Right lobe of liver (tissue), 6 donors: ENCODE measurements around the gene CNOT4. TPM values are rescaled to one million over a fixed set of nuclear protein-coding genes. Genes with fewer than 3 reads are reported as not detected.

ENCODE experiments used
- ATAC-seq, 4 donors: fragments of 200-7000 bp; cut with Tn5 transposase; one replicate each; pipeline ENCODE4 v1.9.1; 2020; ENCODE audit warnings: mild to moderate bottlenecking in 4 of 4, moderate library complexity in 4 of 4
- DNase-seq, 3 donors: peaks; one replicate each; pipeline ENCODE4 v3.0.0-alpha.2; 2020
- H3K27ac ChIP-seq, 3 donors: fragments of 200-600 bp; one replicate each; pipeline ENCODE4 v1.8.0; 2022
- H3K27me3 ChIP-seq, 2 donors: fragments of 200-600 bp; one replicate each; pipeline ENCODE4 v1.8.0; 2022
- H3K36me3 ChIP-seq, 4 donors: fragments of 200-600 bp; sonication (generic) in 1 of 4; one replicate each; pipeline versions ENCODE4 v1.5.1 to v1.8.0; 2017 to 2022; ENCODE audit warnings: control low read depth in 1 of 4
- H3K4me1 ChIP-seq, 4 donors: fragments of 200-600 bp; sonication (generic) in 1 of 4; one replicate each; pipeline versions ENCODE4 v1.5.1 to v1.8.0; 2017 to 2022; ENCODE audit warnings: control low read depth in 1 of 4
- H3K4me3 ChIP-seq, 3 donors: fragments of 200-600 bp; one replicate each; pipeline ENCODE4 v1.8.0; 2022
- H3K9me3 ChIP-seq, 4 donors: fragments of 200-600 bp; sonication (generic) in 1 of 4; one replicate each; pipeline versions ENCODE4 v1.5.1 to v1.8.0; 2017 to 2022; ENCODE audit warnings: control low read depth in 1 of 4
- POLR2A ChIP-seq: fragments of 450-650 bp; IDR thresholded peaks from one replicate; pipeline ENCODE4 v1.6.1; 2017; ENCODE audit warnings: antibody characterized with exemption, mild to moderate bottlenecking
- WGBS: methylation state at CpG from one replicate; pipeline ENCODE4 v1.1.6; 2018; ENCODE audit warnings: low coverage, low lambda C conversion rate; ENCODE audit not compliant: insufficient coverage; ENCODE audit errors: missing lambda C conversion rate; 5-methylcytosine and 5-hydroxymethylcytosine counted together
- intact Hi-C, 2 donors: fragments of 100-400 bp; cut with DNase I; formaldehyde crosslinking; loops; one replicate each; pipeline versions ENCODE4 v1.11.2 to v1.14.1; 2022
- total RNA-seq, 6 experiments: library from RNA; depleted of rRNA in 2 of 6; stranded (reverse); fragments of >200 nt in 2 of 6; fragmentation: NEBNext Ultra II Directional in 3 of 6; extraction: Animal tissue kit (Norgen Biotek cat#: 25700) in 3 of 6; gene quantifications; one replicate each; pipeline versions ENCODE4 v1.1.0 to v1.2.4, GENCODE V29; 2016 to 2023
- TF ChIP-seq, protein P1 (sequence below), 4 donors: fragments of 200-600 bp in 3 of 4; fragments of 450-650 bp in 1 of 4; IDR thresholded peaks; one replicate each; pipeline versions ENCODE4 v1.5.1 to v1.8.0; 2016 to 2022; ENCODE audit warnings: antibody characterized with exemption in 4 of 4, mild to moderate bottlenecking in 2 of 4
- donor health status: DM: no; HTN: yes; CAD: no.
- donor health status: DM: no; HTN: no; CAD: no.
- donor health status: DM: no; HTN: no; CAD: no.
- donor health status: DM: no; HTN: yes; CAD: no.
- donor health status: DM: no; HTN: yes; CAD: no.

Gene CNOT4
- total RNA-seq, 6 experiments from 2014 or later: 9.1 to 14.1 (median 11.0) TPM

DNA sequence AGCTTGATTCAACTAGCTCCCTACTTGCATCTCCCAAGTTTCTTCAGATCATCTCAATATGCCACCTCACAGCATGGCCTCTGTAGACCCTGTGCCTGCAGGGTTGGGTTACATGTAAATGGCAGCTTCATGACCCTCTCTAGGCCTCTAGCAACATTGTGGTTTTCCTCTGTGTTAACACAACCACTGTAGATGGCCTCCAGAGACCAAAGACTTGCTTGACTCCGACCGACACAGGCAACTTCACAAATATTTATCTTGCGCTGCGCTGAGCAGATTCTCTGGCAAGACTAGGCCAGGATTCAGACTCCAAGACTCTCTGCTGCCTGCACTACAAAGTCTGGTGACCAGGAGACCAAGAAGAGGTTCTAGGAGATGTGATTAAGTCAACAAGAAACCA, 75.9 kb downstream of the CNOT4 start:
- Histone ChIP-seq H3K9me3 (no peaks in the 10 kb centered on the region), H3K27me3 (no peaks in the 10 kb centered on the region), H3K36me3 (no peaks in the 10 kb centered on the region), H3K4me3 (no peak overlapping the region), H3K4me1 (peaks cover 0 to 7% (median 0%) of the 10 kb centered on the region in 4 donors), H3K27ac (no peak overlapping the region)
- ATAC-seq (peak in 2 of 4 donors; percentile 18 to 78), DNase-seq (no peak)
- WGBS: 59% methylated on average over 4 of the region's 4 CpGs
- TF ChIP-seq POLR2A: no peak
- TF ChIP-seq, protein P1, sequence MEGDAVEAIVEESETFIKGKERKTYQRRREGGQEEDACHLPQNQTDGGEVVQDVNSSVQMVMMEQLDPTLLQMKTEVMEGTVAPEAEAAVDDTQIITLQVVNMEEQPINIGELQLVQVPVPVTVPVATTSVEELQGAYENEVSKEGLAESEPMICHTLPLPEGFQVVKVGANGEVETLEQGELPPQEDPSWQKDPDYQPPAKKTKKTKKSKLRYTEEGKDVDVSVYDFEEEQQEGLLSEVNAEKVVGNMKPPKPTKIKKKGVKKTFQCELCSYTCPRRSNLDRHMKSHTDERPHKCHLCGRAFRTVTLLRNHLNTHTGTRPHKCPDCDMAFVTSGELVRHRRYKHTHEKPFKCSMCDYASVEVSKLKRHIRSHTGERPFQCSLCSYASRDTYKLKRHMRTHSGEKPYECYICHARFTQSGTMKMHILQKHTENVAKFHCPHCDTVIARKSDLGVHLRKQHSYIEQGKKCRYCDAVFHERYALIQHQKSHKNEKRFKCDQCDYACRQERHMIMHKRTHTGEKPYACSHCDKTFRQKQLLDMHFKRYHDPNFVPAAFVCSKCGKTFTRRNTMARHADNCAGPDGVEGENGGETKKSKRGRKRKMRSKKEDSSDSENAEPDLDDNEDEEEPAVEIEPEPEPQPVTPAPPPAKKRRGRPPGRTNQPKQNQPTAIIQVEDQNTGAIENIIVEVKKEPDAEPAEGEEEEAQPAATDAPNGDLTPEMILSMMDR (IDR thresholded peaks at IDR 0.05): no peak
- intact Hi-C loops: no loop called here

DNA sequence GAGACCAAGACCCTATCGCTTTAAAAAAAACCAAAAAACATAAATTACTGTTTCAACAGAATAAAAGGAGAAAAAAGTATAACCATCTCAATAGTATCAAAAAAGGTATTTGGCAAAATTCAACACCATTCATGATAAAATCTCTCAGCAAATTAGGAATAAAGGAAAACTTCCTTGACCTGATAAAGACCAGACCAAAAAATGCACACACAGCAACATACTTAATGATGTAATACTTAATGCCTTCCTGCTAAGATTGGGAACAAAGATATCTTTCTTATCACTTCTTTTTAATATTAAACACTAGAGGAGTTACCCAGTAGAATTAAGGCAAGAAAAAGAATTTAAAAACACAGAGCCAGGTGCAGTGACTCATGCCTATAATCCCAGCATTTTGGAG, 79.3 kb downstream of the CNOT4 start:
- Histone ChIP-seq H3K4me1 (peaks cover 0 to 7% (median 0%) of the 10 kb centered on the region in 4 donors), H3K9me3 (no peaks in the 10 kb centered on the region), H3K4me3 (no peak overlapping the region), H3K27ac (no peak overlapping the region), H3K27me3 (no peaks in the 10 kb centered on the region), H3K36me3 (no peaks in the 10 kb centered on the region)
- TF ChIP-seq, protein P1 (IDR thresholded peaks at IDR 0.05): no peak
- TF ChIP-seq POLR2A: no peak
- no peak for DNase-seq
- no peak for ATAC-seq
- intact Hi-C loops: no loop called here
- WGBS: 92% methylated on average over 1 of the region's 1 CpG

DNA sequence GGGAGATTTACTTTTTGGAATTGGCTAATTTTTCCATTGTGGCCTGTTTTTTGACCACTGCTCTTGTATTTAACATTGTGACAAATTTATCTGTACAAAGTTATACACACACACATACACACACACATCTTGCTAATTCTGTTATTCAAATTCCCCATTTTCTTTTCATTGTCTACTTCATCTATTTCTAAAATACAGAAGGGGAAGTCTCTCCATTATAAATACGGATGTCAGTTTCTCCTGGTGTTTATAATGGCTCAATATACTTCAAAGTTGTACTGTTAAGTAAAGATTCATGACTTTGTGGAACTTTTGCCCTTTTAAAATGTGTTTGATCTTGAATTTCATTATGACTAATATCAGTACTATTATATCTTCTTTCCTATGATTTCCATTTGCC, 81.0 kb downstream of the CNOT4 start:
- H3K4me3 ChIP-seq: no peak overlapping the region
- WGBS: 41% methylated on average over 1 of the region's 1 CpG
- TF ChIP-seq POLR2A: no peak
- TF ChIP-seq, protein P1 (IDR thresholded peaks at IDR 0.05): no peak
- H3K27me3 ChIP-seq: no peaks in the 10 kb centered on the region
- ATAC-seq (peak in 1 of 4 donors; percentile 12), DNase-seq (no peak)
- no peaks in the 10 kb centered on the region for H3K36me3 ChIP-seq
- no peaks in the 10 kb centered on the region for H3K9me3 ChIP-seq
- no peak overlapping the region for H3K27ac ChIP-seq
- intact Hi-C loops: no loop called here
- peaks cover 0 to 7% (median 0%) of the 10 kb centered on the region in 4 donors for H3K4me1 ChIP-seq

DNA sequence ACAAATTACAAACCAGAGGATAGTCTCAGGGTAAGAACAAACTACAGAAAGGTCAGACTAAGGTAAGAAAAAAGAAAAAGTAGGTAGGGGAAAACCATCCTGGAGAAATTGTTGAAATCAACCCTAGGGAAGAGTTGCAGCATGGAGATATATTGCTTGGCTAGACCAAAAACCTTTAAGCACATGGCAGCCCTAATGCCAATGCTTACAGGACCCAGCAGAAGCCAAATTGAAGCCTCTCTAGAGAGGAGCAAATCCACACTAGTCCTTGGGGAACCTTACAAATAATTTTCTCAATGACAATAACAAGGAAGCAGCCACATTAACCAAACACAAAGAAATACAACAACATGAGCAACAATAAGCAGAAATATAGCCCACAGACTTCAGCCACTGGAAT, 81.9 kb downstream of the CNOT4 start:
- no peaks in the 10 kb centered on the region for H3K27me3 ChIP-seq
- no peak overlapping the region for H3K4me3 ChIP-seq
- TF ChIP-seq, protein P1 (IDR thresholded peaks at IDR 0.05): no peak
- no peak for TF ChIP-seq POLR2A
- H3K4me1 ChIP-seq: peaks cover 0 to 7% (median 0%) of the 10 kb centered on the region in 4 donors
- intact Hi-C loops: no loop called here
- DNase-seq: no peak
- H3K9me3 ChIP-seq: no peaks in the 10 kb centered on the region
- ATAC-seq: no peak
- H3K36me3 ChIP-seq: no peaks in the 10 kb centered on the region
- no peak overlapping the region for H3K27ac ChIP-seq

DNA sequence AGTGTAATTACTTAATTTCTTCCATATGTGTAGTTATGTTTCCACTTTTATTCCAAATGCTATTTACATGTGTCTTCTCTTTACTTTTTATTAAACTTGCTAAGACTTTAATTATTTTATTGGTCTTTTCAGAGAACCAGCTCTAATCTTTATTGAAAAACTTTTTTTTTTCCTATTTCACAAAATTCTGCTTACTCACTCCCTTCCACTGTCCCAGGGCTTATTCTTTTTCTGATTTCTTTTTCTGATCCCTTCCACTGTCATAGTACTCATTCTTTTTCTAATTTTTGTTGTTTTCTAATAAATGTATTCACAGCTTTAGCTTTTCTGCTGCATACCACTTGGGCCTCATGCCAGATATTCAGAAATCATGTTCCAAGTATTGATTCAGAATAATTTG, 82.7 kb downstream of the CNOT4 start:
- no peaks in the 10 kb centered on the region for H3K36me3 ChIP-seq
- TF ChIP-seq, protein P1 (IDR thresholded peaks at IDR 0.05): no peak
- TF ChIP-seq POLR2A: no peak
- H3K9me3 ChIP-seq: no peaks in the 10 kb centered on the region
- intact Hi-C loops: no loop called here
- no peak overlapping the region for H3K27ac ChIP-seq
- DNase-seq: no peak
- peaks cover 0 to 7% (median 0%) of the 10 kb centered on the region in 4 donors for H3K4me1 ChIP-seq
- no peak for ATAC-seq
- no peak overlapping the region for H3K4me3 ChIP-seq
- no peaks in the 10 kb centered on the region for H3K27me3 ChIP-seq
